Activated CD8-positive, alpha-beta T cell treated with anti-CD3 and anti-CD28 coated beads for 36 hours (primary cell): ENCODE measurements around the gene TF. TPM values are rescaled to one million over a fixed set of nuclear protein-coding genes. Genes with fewer than 3 reads are reported as not detected.

Experiments used
- ATAC-seq: fragments of 200-7000 bp; cut with Tn5 transposase; one replicate; pipeline ENCODE4 v1.10.0; 2021; ENCODE audit warnings: mild to moderate bottlenecking, moderate library complexity
- CTCF ChIA-PET: fragments of 350-600 bp; sonication (Branson Sonifier 250); formaldehyde crosslinking; loops from one replicate; lab custom pipeline; 2021; ENCODE audit warnings: antibody characterized with exemption; lab: Charles Lee
- POLR2A ChIA-PET: fragments of 350-600 bp; sonication (Branson Sonifier 250); formaldehyde crosslinking; loops from one replicate; lab custom pipeline; 2021; ENCODE audit warnings: antibody characterized with exemption; lab: Charles Lee
- DNase-seq: peaks from one replicate; pipeline ENCODE4 v3.0.0-alpha.2; 2020
- H3K27ac Mint-ChIP-seq: one replicate; pipeline ENCODE4 v1.8.0; 2021; ENCODE audit warnings: mild to moderate bottlenecking, mixed read lengths
- H3K27me3 Mint-ChIP-seq: one replicate; pipeline ENCODE4 v1.8.0; 2021; ENCODE audit warnings: mixed read lengths
- H3K36me3 Mint-ChIP-seq: one replicate; pipeline ENCODE4 v1.8.0; 2021; ENCODE audit warnings: low read depth, mixed read lengths
- H3K4me1 Mint-ChIP-seq: one replicate; pipeline ENCODE4 v1.8.0; 2021; ENCODE audit warnings: low read depth, mixed read lengths
- H3K4me3 Mint-ChIP-seq: one replicate; pipeline ENCODE4 v1.8.0; 2021; ENCODE audit warnings: mild to moderate bottlenecking, moderate library complexity, mixed read lengths
- H3K9me3 Mint-ChIP-seq: one replicate; pipeline ENCODE4 v1.8.0; 2021; ENCODE audit warnings: mixed read lengths
- intact Hi-C: fragments of 100-400 bp; cut with micrococcal nuclease; formaldehyde crosslinking; loops from one replicate; pipeline ENCODE4 v1.10.0; 2022
- total RNA-seq, 2 experiments: library from RNA; stranded (reverse); gene quantifications; one replicate each; pipeline ENCODE4 v1.2.3, GENCODE V29; 2021
- TF ChIP-seq, protein P1 (sequence below): fragments of 200-600 bp; IDR thresholded peaks from one replicate; pipeline ENCODE4 v1.8.0; 2022; ENCODE audit warnings: antibody characterized with exemption, mild to moderate bottlenecking

The TF gene
- total RNA-seq, 2 experiments from 2014 or later, result 0.02 to 0.34 TPM

DNA sequence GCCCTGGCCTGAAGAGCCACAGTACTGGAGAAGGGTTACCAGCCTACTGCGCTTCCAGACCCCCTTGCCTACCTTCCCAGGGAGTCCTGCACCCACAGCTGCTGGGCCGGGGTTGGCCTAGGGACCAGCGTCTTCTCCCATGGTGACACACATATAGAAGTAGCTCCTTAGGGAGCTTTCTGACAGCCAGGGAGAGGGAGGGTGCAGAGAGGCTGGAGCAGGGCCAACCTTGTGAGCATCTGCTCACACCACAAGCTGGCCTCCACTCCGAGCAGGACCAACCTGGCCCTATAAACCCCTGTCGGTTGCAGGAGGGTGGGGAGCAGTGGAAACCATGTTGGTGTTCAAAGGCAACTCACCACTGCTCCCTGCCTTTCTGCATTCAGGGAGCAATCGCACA lies 94.6 kb downstream of the TF start:
- Mint-ChIP-seq H3K9me3 (no peaks in the 10 kb centered on the region), H3K4me3 (no peak overlapping the region), H3K27ac (no peak overlapping the region), H3K36me3 (no peaks in the 10 kb centered on the region), H3K4me1 (no peaks in the 10 kb centered on the region), H3K27me3 (no peaks in the 10 kb centered on the region)
- POLR2A ChIA-PET, result no interaction called here
- DNase-seq (no peak), ATAC-seq (no peak)
- CTCF ChIA-PET, result interaction anchor here (0.9 kb wide), 1 partner anchor 14 kb away, joined by 3 read pairs; no protein-coding TSS in a partner anchor
- intact Hi-C loops, result no loop called here
- TF ChIP-seq, protein P1, sequence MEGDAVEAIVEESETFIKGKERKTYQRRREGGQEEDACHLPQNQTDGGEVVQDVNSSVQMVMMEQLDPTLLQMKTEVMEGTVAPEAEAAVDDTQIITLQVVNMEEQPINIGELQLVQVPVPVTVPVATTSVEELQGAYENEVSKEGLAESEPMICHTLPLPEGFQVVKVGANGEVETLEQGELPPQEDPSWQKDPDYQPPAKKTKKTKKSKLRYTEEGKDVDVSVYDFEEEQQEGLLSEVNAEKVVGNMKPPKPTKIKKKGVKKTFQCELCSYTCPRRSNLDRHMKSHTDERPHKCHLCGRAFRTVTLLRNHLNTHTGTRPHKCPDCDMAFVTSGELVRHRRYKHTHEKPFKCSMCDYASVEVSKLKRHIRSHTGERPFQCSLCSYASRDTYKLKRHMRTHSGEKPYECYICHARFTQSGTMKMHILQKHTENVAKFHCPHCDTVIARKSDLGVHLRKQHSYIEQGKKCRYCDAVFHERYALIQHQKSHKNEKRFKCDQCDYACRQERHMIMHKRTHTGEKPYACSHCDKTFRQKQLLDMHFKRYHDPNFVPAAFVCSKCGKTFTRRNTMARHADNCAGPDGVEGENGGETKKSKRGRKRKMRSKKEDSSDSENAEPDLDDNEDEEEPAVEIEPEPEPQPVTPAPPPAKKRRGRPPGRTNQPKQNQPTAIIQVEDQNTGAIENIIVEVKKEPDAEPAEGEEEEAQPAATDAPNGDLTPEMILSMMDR, result no peak

DNA sequence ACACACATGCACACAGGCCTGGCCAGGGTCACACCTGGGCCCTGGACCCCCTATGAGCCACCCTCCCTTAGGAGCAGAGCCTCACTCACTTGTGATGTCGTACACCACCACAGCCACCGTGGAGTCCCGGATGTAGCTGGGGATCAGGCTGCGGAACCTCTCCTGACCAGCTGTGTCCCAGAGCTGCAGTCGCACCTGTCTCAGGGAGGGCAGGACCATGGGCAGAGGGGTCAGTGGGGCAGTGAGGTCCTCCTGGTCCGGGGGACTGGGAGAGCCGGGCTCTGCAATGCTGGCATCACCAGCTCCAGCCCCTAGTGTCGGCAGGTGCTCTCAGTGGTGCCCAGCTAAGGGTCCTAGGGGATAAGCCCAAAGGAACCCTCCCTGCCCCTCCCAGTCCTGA lies 95.0 kb downstream of the TF start:
- ChIA-PET POLR2A (interaction anchor here (0.6 kb wide), 1 partner anchor 1204 kb away, joined by 5 read pairs; no protein-coding TSS in a partner anchor), CTCF (interaction anchor here (0.9 kb wide), 1 partner anchor 14 kb away, joined by 3 read pairs; no protein-coding TSS in a partner anchor)
- no peak overlapping the region for H3K27ac Mint-ChIP-seq
- no peaks in the 10 kb centered on the region for H3K36me3 Mint-ChIP-seq
- no peak overlapping the region for H3K4me3 Mint-ChIP-seq
- no peaks in the 10 kb centered on the region for H3K4me1 Mint-ChIP-seq
- DNase-seq (no peak), ATAC-seq (no peak)
- no peaks in the 10 kb centered on the region for H3K9me3 Mint-ChIP-seq
- TF ChIP-seq, protein P1, result no peak
- intact Hi-C loops, result no loop called here
- no peaks in the 10 kb centered on the region for H3K27me3 Mint-ChIP-seq

DNA sequence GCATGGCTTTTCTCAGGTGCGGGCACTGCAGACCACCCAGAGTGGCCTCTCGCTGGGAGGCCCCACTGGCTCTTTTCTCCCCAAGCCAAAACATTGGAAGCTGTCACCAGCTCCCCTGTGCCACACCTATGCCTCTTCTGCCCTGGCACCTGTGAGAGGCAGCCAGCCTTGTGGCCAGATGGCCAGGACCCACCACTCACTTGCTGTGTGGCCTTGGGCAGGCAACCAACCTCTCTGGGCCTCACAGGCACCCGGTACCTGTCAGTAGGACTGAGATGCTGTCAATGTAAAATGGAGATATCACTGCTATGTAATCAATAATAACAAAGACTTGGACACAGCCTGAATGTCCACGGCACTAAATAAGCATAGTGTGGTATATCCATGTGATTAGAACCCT lies 96.0 kb downstream of the TF start:
- POLR2A ChIA-PET, result no interaction called here
- CTCF ChIA-PET, result no interaction called here
- H3K4me1 Mint-ChIP-seq, result no peaks in the 10 kb centered on the region
- ATAC-seq (no peak), DNase-seq (no peak)
- TF ChIP-seq, protein P1, result no peak
- H3K27me3 Mint-ChIP-seq, result no peaks in the 10 kb centered on the region
- no peaks in the 10 kb centered on the region for H3K9me3 Mint-ChIP-seq
- intact Hi-C loops, result no loop called here
- H3K36me3 Mint-ChIP-seq, result no peaks in the 10 kb centered on the region
- H3K4me3 Mint-ChIP-seq, result no peak overlapping the region
- H3K27ac Mint-ChIP-seq, result no peak overlapping the region

DNA sequence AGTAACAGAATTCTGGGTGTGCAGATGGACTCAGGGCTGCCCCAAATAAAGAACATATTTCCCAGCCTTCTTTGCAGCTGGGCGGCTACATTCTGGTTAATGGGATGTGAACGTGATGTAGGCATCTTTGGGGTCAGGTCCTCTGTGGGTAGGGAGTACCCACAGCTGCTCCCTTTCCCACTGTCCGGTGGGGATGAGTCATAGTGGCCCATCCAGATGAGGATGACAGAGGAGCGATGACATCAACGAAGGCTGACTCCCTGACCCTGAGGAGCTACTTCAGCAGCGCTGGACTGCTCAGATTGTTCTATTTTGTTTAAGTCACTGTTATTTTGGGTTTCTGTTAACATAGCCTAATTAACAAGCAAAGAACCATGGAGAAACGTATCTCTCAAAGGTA lies 97.4 kb downstream of the TF start:
- DNase-seq (no peak), ATAC-seq (no peak)
- Mint-ChIP-seq H3K9me3 (no peaks in the 10 kb centered on the region), H3K27me3 (peaks cover 2% of the 10 kb centered on the region), H3K27ac (no peak overlapping the region), H3K4me1 (no peaks in the 10 kb centered on the region), H3K4me3 (no peak overlapping the region), H3K36me3 (no peaks in the 10 kb centered on the region)
- intact Hi-C loops, result no loop called here
- ChIA-PET POLR2A (no interaction called here), CTCF (no interaction called here)
- TF ChIP-seq, protein P1, result no peak

DNA sequence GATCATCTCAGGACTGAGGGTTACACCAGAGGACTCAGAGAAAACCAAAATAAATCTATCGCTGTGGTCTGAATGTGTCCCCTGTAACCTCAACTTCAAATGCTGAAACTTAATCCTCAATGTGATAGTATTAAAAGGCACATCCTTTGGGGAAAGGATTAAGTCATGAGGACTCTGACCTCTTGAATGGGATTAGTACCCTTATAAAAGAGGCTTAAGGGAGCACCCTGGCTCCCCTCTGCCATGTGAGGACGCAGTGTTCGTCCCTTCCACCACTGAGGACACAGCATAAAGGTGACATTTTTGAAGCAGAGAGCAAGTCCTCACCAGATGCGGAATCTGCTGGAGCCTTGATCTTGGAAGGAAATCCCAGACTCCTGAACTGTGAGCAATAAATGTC lies 98.9 kb downstream of the TF start:
- H3K27me3 Mint-ChIP-seq, result peaks cover 2% of the 10 kb centered on the region
- CTCF ChIA-PET, result no interaction called here

More for the DNA sequence above, 98.9 kb downstream of the TF start:
- POLR2A ChIA-PET, result no interaction called here
- ATAC-seq (no peak), DNase-seq (no peak)
- Mint-ChIP-seq H3K9me3 (no peaks in the 10 kb centered on the region), H3K36me3 (no peaks in the 10 kb centered on the region), H3K4me3 (no peak overlapping the region), H3K27ac (no peak overlapping the region), H3K4me1 (no peaks in the 10 kb centered on the region)
- intact Hi-C loops, result no loop called here
- TF ChIP-seq, protein P1, result no peak

Other genes with a start within 250 kb of the TF start
- 100 to 1,000 TPM; 211 to 212 TPM for gene CDV3, start 172.7 kb upstream of the TF start, total RNA-seq
- gene TOPBP1, start 84.5 kb upstream of the TF start, total RNA-seq, result 10 to 100 TPM; 80.1 to 83.5 TPM
- gene SRPRB, start 59.4 kb downstream of the TF start, total RNA-seq, result 10 to 100 TPM; 63.8 to 65.8 TPM
- gene RAB6B, start 149.5 kb downstream of the TF start, total RNA-seq, result 1 to 10 TPM; 1.7 to 2.0 TPM